HG03469 (cell line): ENCODE measurements around the gene CAMTA1.

Experiments used
- ATAC-seq: cut with Tn5 transposase; IDR thresholded peaks from one replicate; pipeline ENCODE4 v1.9.1; 2021; ENCODE audit warnings: mild to moderate bottlenecking, moderate library complexity, moderate number of reproducible peaks; ENCODE audit not compliant: unreplicated experiment

Gene CAMTA1

GRCh38 chr1:7566417-7567375 lies 781.4 kb downstream of the CAMTA1 start:
- ATAC-seq: no peak

GRCh38 chr1:7567376-7567775 lies 782.1 kb downstream of the CAMTA1 start:
- ATAC-seq: no peak

- no peak for ATAC-seq
Observed at GRCh38 chr1:7568053-7568452, 782.8 kb downstream of the CAMTA1 start.

- ATAC-seq: no peak
Observed at GRCh38 chr1:7568901-7569524, 783.8 kb downstream of the CAMTA1 start.

GRCh38 chr1:7570311-7570710 lies 785.1 kb downstream of the CAMTA1 start:
- no peak for ATAC-seq

- no peak for ATAC-seq
Observed at GRCh38 chr1:7572654-7573152, 787.4 kb downstream of the CAMTA1 start.

GRCh38 chr1:7573481-7573880 lies 788.2 kb downstream of the CAMTA1 start:
- no peak for ATAC-seq

- no peak for ATAC-seq
Observed at GRCh38 chr1:7574121-7575040, 789.1 kb downstream of the CAMTA1 start.

GRCh38 chr1:7575041-7575400 lies 789.8 kb downstream of the CAMTA1 start:
- no peak for ATAC-seq

- ATAC-seq: no peak
Observed at GRCh38 chr1:7576946-7577657, 791.8 kb downstream of the CAMTA1 start.

GRCh38 chr1:7578206-7578605 lies 793.0 kb downstream of the CAMTA1 start:
- ATAC-seq: no peak

GRCh38 chr1:7579016-7579415 lies 793.8 kb downstream of the CAMTA1 start:
- no peak for ATAC-seq

- ATAC-seq: no peak
Observed at GRCh38 chr1:7579831-7580804, 794.9 kb downstream of the CAMTA1 start.

GRCh38 chr1:7580923-7581753 lies 795.9 kb downstream of the CAMTA1 start:
- ATAC-seq: no peak

GRCh38 chr1:7581754-7582459 lies 796.7 kb downstream of the CAMTA1 start:
- ATAC-seq: no peak

- ATAC-seq: no peak
Observed at GRCh38 chr1:7582460-7582972, 797.3 kb downstream of the CAMTA1 start.

GRCh38 chr1:7583291-7584096 lies 798.2 kb downstream of the CAMTA1 start:
- ATAC-seq: no peak
